GM18511 (cell line): ENCODE measurements around the gene STT3B.

Experiments
- ATAC-seq: cut with Tn5 transposase; IDR thresholded peaks from one replicate; pipeline ENCODE4 v1.9.1; 2021; ENCODE audit warnings: mild to moderate bottlenecking, moderate library complexity; ENCODE audit not compliant: unreplicated experiment

Gene STT3B

GRCh38 chr3:31636694-31637442, 104.1 kb downstream of the STT3B start:
- ATAC-seq = no peak

DNA sequence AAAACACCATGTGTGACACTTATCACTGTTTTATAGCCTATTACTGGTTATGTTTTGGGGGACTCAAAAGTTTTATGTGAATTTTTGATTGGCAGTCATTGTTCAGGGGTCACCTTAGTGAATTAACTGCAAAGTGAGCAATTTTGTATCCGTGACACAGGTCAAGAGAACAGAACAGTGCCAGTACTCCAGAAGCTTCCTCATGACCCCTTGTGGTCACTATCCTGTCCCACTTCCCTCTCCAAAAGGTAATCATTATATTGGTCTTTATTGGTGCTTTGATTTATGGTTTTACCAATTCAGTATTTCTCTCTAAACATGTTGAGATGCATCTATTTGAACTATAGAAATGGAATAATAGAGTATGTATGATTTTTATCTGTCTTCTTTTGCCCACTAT, 107.1 kb downstream of the STT3B start:
- ATAC-seq = no peak

GRCh38 chr3:31645256-31645655, 112.5 kb downstream of the STT3B start:
- no peak for ATAC-seq

GRCh38 chr3:31648286-31648968, 115.7 kb downstream of the STT3B start:
- ATAC-seq = no peak

GRCh38 chr3:31652296-31652695, 119.6 kb downstream of the STT3B start:
- no peak for ATAC-seq

DNA sequence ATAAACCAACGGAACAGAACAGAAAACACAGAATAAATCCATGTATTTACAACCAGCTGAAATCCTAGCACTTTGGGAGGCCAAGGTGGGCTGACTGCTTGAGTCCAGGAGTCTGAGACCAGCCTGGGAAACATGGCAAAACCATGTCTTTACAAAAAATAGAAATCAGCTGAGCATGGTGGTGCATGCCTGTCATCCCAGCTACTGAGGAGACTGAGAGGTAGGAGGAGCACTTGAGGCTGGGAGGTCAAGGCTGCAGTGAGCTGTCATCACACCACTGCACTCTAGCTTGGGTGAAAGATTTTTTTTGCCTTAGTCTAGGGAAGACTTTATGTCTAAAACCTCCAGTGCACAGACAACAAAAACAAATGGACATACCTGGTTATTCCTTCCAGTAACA, 120.7 kb downstream of the STT3B start:
- ATAC-seq = no peak

DNA sequence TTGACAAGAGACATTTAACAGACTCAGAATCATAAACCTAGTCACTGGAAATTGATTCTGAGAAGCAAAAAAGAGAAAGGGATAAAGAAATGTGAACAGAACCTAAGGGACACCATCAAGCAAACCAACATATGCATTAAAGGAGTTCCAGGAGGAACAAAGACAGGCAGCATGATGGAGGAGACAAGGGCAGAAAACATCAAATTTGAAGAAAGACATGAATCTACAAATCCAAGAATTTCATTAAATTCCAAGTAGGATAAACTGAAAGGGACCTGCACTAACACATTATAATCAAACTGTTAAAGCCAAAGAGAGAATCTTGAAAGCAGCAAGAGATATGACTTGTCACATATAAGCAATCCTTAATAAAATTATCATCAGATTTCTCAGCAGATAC, 122.3 kb downstream of the STT3B start:
- ATAC-seq = no peak

DNA sequence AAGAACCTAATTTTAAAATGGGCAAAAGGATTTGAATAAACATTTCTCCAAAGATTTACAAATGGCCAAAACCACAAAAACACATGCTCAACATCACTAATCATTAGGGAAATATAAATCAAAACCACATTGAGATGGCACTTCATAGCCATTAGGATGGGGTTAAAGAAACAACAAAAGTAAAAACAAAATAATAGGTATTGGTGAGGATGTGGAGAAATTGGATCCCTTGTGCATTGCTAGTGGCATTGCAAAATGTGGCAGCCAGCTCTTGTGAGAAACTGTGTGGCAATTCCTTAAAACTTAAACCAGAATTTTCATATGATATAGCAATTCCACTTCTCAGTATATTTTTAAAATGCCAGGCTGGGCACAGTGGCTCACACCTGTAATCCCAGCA, 126.5 kb downstream of the STT3B start:
- no peak for ATAC-seq

DNA sequence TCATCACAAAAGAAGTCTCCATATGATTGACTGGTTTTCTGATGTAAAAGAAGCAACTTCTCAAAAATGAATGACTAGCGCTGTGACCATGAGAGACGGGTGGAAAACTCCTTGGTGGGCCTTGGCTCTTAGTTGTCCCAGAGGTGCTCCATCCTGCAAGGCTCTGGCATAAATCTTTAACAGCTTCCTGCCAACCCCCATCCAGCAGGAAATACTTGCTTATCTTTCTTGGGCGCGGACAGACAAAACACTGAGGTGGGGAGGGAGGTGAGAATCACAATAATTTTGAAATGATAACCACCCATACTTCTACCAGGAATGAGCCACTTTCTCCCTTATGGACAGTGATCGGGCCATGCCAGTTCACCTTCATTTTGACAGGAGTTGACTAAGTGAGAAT, 128.6 kb downstream of the STT3B start:
- ATAC-seq = no peak

GRCh38 chr3:31661993-31662670, 129.4 kb downstream of the STT3B start:
- ATAC-seq = no peak

DNA sequence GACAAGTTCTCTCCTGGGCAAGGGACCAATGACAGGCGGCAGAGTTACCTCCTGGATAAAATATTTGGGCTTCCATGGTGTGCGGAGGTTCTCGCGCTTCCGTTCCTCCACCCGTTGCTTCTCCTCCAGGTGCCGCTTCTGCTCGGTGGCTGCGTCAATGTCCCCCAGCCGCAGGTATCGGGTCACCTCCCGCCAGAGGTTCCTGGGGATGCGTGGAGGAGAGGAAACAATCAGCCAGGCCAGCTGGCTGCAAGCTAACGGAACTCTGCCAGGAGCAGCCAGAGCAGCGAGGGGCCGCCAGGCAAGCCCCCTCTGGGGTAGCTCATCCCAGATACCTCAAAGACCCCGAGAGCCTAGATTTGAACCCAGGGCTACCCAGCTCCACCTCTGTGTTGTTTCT, 131.3 kb downstream of the STT3B start:
- ATAC-seq = no peak

- no peak for ATAC-seq
Measured at GRCh38 chr3:31667582-31667981, 134.9 kb downstream of the STT3B start.

DNA sequence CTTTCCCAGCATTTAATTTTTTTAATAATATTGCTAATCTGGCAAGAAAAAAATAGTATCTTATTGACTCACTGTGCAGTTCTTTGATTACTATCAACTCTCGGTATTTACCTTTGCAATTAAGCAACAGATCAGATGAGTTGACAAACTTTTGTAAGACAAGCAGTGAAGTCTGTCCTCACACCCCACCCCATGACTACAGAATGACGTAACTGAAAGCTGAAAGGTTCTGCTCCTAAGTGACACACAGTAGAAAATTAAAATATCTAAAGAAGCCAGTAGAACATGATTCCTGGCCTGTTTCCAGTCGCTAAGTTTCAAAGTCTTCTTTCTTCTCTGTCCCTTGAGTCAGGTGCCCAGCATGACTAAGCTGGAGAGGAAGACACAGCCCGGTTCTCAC, 135.5 kb downstream of the STT3B start:
- no peak for ATAC-seq

DNA sequence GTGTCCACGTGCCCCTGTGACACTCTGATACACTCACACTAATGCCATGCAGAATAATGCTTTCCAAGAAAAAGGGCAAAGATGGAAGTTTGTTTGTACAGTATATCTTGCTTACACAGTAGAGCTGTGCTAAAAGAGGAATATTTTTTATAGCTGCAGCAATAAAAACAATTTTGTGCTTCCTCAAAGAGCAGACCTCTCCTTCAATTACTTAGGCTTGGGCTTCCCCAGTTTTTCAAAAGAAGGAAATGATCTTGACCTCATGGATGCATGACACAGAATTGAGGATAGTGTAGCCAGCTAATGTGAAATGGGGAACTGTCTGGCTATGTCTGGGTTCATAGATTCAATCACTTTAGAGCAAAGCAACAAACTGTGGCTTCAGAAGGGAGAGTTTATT, 137.4 kb downstream of the STT3B start:
- no peak for ATAC-seq

DNA sequence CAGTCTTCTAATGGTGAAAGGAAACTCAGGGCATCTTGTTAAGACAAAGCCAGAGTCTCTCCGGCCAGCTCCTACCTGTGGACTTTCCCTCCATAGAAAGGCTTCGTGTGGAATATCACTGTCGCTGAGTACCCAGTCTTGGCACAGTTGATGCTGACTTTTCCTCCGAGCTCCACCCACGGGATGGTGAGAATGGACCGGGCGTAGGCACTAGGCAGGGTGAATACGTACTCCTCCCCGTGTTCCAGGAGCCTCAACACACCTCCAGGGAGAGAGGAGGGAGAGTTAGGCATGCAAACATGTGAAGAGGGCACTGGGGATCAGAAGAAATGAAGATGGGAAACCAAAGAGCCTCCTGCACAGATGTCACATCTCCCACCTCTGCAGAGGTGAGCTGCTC, 138.0 kb downstream of the STT3B start:
- no peak for ATAC-seq

- ATAC-seq = no peak
Measured at GRCh38 chr3:31671451-31671850, 138.7 kb downstream of the STT3B start.

DNA sequence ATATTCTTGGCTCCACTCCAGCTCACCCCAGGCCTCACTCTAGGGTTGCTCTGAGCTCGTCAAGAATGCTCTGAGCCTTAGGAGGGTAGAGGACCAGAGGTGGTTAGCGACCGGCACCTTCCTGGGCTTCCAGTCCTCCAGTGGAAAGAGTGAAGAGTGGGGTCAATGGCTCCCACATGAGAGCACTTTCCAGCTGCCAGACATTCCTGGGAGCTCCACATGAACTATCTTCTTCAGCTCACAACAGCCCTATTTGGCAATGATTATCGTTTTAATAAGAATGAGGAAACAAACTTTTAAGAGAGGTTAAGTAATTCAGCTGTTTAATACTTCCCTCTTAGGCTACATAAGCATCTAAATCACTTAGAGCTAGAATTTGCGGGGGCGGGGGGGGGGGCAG, 139.3 kb downstream of the STT3B start:
- ATAC-seq = no peak

DNA sequence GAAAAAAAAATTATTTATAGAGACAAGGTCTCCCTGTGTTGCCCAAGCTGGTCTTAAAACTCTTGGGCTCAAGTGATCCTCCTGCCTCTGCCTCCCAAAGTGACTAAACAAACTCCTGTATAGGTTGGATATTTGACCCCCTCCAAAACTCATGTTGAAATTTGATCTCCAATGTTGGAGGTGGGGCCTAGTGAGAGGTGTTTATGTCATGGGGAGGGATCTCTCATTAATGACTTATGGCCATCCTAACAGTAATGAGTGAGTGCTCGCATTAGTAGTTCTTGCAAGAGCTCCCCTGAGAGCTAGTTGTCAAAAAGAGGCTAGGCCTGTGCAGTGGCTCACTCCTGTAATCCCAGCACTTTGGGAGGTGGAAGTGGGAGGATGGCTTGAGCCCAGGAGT, 141.2 kb downstream of the STT3B start:
- no peak for ATAC-seq

GRCh38 chr3:31676556-31676955, 143.8 kb downstream of the STT3B start:
- ATAC-seq = no peak

- ATAC-seq = no peak
Measured at GRCh38 chr3:31680072-31680870, 147.5 kb downstream of the STT3B start.
